Measurements from ENCODE around the gene AFF2.
"Not testable (repeated sequence)": the region's sequence is repeated elsewhere in the genome, so short reads cannot be mapped to it uniquely, and the experiment has no call there.

AFF2 gene

DNA sequence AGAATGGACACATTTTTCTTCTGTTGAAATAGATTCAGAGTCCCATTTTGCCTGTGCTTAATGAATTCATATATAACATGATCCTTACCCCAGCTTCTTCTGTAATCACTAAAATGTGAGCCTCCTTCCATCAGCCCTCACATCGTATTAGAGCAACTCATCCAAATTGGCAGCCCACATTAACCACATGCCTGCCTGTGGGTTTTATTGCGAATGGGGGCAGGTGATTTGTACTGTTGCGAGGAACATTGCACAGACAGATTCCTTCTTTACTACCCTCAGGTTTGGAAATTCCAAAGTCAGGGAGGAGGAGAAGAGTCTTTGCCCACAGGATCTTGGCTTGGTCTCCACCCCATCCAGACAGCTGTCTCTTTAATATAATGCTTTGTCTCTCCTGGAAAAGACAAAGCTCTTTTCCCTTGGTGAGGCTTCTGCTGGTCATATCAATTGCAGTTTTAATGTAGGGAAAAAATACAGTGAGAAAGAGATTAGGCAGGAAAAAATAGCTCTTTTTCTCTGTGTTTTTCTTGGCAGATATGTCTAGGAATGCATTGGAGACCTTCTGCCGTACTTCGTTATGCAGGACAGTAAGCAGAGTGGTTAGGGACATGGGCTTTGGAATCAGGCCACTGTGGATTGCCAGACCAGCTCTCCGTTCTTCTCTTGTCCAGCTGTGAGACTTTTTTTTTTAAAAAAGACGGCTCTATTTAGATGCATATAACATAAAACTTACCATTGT, 371.2 kb downstream of the AFF2 start:
- no peak for DNase-seq

GRCh38 chrX:148872161-148872535, 371.7 kb downstream of the AFF2 start:
- DNase-seq: no peak

DNA sequence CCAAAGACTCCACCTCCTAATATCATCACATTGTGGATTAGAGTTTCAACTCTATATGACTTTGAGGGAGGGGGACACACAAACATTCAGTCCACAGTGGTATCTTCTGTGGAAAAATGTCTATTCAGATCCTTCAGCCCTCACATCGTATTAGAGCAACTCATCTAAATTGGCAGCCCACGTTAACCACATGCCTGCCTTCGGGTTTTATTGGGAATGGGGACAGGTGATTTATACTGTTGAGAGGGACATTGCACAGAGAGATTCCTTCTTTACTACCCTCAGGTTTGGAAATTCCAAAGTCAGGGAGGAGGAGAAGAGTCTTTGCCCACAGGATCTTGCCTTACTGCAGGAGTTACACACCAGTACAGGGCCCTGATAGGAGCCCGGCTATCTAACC, 372.5 kb downstream of the AFF2 start:
- no peak for DNase-seq

GRCh38 chrX:148874636-148875246, 374.3 kb downstream of the AFF2 start:
- no peak for DNase-seq

DNA sequence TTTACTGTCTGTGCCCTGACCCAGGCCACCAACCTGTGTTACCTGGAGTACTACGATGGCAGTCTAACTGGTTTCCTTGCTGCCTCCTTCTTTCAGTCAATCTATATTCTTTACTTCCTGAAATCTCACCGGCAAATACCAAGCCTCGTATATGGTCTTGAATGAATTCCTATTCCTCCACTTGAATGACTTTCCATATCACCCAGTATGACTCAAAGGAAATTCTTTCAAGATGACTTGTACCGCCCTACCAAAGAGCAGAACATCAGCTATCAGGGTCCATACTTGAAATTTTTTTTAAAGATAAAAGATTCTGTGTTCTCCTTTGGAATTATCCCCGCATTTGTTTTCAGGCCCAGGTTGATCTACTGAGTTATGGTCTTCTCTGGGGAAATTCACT, 378.0 kb downstream of the AFF2 start:
- no peak for DNase-seq

- no peak for DNase-seq
Observed at GRCh38 chrX:148885203-148885602, 384.8 kb downstream of the AFF2 start.

- DNase-seq: no peak
Observed at GRCh38 chrX:148893395-148893794, 393.0 kb downstream of the AFF2 start.

DNA sequence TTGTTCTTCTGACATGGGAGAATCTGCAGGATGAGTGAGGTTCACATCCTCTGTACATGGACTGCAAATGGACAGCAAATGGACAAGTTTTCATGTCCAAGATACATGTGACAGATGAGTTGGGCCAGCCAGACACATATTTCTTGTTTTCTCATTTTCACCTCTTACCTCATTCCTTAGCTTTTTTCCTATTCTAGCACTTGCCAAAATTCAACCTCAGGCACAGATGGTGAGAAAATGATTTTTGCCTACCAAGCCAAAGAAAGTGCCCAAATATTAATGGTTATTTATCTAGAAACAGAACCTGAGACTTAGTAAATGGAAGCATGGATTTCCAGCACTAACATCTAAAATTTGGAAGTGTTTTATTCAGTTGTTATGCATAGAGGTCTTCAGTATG, 402.2 kb downstream of the AFF2 start:
- no peak for DNase-seq

DNA sequence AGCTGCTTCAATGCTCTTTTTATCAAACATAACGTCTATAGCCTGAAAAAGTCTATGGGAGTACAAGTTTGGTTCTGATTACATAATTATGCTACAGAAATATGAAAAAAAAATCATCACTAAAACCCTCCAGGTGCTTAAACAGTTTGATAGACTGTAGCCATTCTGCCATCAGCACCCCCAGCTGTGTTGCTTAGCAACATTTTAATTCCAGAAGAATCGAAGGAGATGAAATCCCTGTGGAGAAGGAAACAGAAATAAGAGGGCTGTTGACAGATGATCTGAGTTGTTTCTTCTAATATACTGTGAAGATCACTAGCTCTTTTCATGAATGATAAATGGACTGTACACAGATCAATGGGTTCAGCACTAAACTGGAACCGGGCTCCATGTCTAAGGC, 402.8 kb downstream of the AFF2 start:
- no peak for DNase-seq

DNA sequence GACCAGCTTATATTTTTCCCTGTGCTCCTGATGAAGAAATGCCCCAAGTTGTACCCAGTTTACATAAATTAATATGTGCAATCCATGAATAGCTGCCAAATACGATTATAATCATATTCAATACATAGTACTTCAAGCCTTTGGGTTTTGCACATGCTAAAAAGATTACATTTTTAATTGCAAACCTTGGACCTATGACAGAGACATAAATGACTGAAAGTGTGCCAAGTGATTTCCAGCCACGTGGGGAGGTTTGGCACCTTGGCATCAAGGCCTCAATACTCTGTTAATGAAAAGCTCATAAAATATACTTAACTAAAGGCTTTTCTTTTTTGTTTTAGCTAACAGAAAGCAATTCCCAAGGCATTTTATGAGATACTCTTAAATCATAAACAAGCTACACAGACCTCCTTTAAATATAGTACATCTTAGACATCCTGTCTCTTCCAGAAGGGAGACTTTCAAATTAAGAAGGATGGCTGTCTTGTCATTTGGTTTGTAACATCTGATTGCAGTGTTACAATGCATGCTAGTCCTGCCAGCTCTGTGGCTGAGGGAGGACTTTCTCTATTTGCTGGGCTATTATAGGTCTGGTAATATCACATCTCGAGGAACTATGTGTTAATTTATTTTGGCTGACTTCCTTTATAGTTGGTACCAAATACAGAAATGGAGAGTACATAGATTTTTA, 404.1 kb downstream of the AFF2 start:
- no peak for DNase-seq

DNA sequence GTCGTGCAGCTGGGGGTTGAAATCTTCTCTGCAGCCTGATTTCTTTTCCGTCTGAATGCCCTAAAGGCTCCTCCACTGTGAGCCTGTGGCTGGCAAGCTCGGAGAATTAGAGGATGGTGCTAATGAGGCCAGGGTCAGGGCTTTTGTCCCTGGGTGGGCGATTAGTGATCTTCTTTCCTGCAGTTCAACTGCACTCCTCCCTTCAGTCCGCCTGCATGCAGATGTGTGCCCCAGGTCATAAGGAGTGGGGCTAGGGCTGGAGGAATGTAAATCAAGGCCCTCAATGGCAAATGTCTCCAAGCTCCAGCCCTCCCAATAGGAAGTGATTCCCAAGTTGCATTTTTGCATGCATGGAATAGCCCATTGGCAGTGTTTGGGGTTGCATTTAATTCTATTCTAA, 405.0 kb downstream of the AFF2 start:
- no peak for DNase-seq

- not testable (repeated sequence) for DNase-seq
Observed at GRCh38 chrX:148906628-148907027, 406.2 kb downstream of the AFF2 start.

GRCh38 chrX:148909758-148910157, 409.3 kb downstream of the AFF2 start:
- no peak for DNase-seq

DNA sequence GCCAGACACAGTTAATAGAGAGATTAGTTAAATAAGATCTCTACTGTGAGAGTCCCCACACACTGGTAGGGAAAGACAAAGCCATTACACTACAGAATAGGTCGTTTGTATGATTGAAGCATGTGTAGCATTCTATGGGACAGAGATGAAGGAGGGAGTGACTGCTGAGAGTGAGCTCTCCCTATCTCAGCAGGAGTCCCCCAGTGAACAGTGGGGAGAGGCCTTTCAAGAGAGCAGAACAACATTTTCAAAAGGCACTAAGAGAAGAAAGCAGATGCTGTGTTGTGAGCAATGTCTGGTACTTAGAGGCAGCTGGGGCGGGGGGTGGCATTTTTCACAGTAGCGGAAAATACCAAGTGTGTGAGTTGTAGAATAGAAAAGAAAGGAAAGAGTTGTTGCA, 413.6 kb downstream of the AFF2 start:
- DNase-seq: no peak

DNA sequence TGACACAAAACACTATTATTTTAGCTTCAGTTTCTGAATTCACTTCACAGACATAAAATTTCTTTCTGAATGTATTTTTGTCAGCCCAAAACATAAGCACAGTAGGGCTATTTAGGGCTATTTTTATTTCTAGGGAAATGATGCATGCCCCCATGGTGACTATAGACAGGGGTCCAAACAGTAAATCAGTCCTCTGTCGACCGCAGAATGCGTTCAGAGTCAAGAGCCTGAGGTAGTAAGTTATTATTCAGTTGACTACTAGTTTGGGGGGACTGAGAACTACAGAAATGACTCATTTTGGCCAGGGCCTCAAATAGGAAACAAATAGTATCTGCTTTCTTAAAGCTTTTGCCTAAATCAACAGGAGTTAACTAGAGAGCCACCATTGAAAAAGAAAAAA, 414.4 kb downstream of the AFF2 start:
- DNase-seq: no peak

DNA sequence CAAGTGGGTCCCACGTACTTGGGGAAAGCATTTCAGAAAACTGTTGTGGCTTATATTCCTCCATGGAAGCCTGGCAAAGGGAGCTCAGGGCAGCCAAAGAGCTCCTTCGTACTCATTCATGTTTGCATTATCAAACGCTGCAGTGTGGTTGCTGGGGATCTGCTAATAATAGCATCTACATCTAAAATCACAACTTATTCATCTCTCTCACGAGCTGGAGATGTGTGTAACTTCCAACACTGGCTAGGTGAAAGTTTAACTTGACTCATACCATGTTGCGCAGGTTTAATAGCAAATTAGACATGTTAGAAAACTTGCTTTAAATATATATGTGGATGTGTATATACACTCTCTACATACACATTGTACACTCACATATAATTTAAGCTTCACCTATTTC, 415.1 kb downstream of the AFF2 start:
- no peak for DNase-seq

DNA sequence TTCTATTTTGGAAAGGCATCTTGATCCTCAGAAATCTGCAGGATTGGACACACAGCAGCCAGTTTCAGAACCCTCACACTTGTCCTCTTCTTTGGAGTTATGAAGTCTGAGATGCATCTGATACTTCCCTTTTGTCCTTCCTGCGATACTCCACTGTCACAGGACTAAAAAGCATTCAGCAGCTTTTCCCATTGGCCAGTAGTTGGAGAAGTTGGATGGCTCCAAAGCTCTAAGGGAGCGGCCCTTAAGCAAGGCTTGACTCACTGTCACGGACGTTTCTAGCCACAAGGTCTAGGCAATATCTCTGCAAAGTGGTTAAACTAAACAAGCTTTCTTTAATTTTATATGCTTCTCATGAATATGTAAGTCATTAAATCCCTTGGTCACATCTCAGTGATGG, 417.0 kb downstream of the AFF2 start:
- DNase-seq: no peak

- no peak for DNase-seq
Observed at GRCh38 chrX:148923631-148924030, 423.2 kb downstream of the AFF2 start.

- no peak for DNase-seq
Observed at GRCh38 chrX:148926371-148926770, 426.0 kb downstream of the AFF2 start.

GRCh38 chrX:148928811-148929210, 428.4 kb downstream of the AFF2 start:
- no peak for DNase-seq

GRCh38 chrX:148929686-148930085, 429.3 kb downstream of the AFF2 start:
- DNase-seq: no peak

GRCh38 chrX:148930206-148930729, 429.9 kb downstream of the AFF2 start:
- DNase-seq: no peak

- no peak for DNase-seq
Observed at GRCh38 chrX:148933881-148934280, 433.5 kb downstream of the AFF2 start.

GRCh38 chrX:148938348-148938747, 437.9 kb downstream of the AFF2 start:
- no peak for DNase-seq

Measured in NCI-H2227 treated with DMSO at 0.1 percent for 48 hours (cell line).